Transverse colon (tissue), 4 donors: Measurements from ENCODE around the gene ABTB2. TPM values are rescaled to one million over a fixed set of nuclear protein-coding genes. Genes with fewer than 3 reads are reported as not detected.

ENCODE experiments used
- DNase-seq: peaks from one replicate; pipeline ENCODE4 v3.0.0-alpha.2; 2019
- H3K27ac ChIP-seq, 4 donors: fragments of 200-600 bp; sonication (generic); 2 replicates each; pipeline ENCODE4 v1.5.1; 2016 to 2018; ENCODE audit warnings: inconsistent platforms in 4 of 4
- H3K27me3 ChIP-seq: fragments of 200-600 bp; sonication (generic); 2 replicates; pipeline ENCODE4 v1.5.1; 2017; ENCODE audit warnings: inconsistent platforms
- H3K36me3 ChIP-seq, 4 donors: fragments of 200-600 bp; sonication (generic); 2 replicates each; pipeline ENCODE4 v1.5.1; 2017 to 2019; ENCODE audit warnings: inconsistent platforms in 4 of 4
- H3K4me1 ChIP-seq, 4 donors: fragments of 200-600 bp; sonication (generic); 2 replicates each; pipeline ENCODE4 v1.5.1; 2017 to 2020; ENCODE audit warnings: inconsistent platforms in 4 of 4
- H3K4me3 ChIP-seq, 4 donors: fragments of 200-600 bp; sonication (generic); 1 replicate in 1 of 4; 2 replicates in 3 of 4; pipeline versions ENCODE4 v1.5.1 to v1.6.1; 2017 to 2019; ENCODE audit warnings: inconsistent platforms in 4 of 4
- H3K9me3 ChIP-seq, 2 donors: fragments of 200-600 bp; sonication (generic); 2 replicates each; pipeline ENCODE4 v1.5.1; 2017 to 2019; ENCODE audit warnings: inconsistent platforms in 2 of 2
- CTCF ChIP-seq, 5 experiments: fragments of 200-600 bp in 3 of 5; fragments of 450-650 bp in 2 of 5; sonication (generic) in 3 of 5; IDR thresholded peaks; 1 replicate in 2 of 5; 2 replicates in 3 of 5; pipeline ENCODE4 v1.5.1; 2016 to 2017; ENCODE audit warnings: antibody characterized with exemption in 5 of 5, inconsistent platforms in 3 of 5, mild to moderate bottlenecking in 2 of 5, moderate library complexity in 1 of 5
- EP300 ChIP-seq: sonication (generic); formaldehyde crosslinking; IDR thresholded peaks from one replicate; pipeline ENCODE4 v1.6.1; 2017; ENCODE audit warnings: antibody characterized with exemption, low read depth
- POLR2A ChIP-seq: fragments of 450-650 bp; IDR thresholded peaks from one replicate; pipeline ENCODE4 v1.6.1; 2016; ENCODE audit warnings: antibody characterized with exemption, mild to moderate bottlenecking, moderate library complexity
- POLR2AphosphoS5 ChIP-seq, 3 donors: sonication (generic); formaldehyde crosslinking; IDR thresholded peaks; one replicate each; pipeline ENCODE4 v1.6.1; 2016; ENCODE audit warnings: antibody characterized with exemption in 3 of 3
- WGBS, 2 donors: methylation state at CpG; one replicate each; pipeline ENCODE4 v1.1.5; 2018; ENCODE audit warnings: low coverage in 1 of 2; 5-methylcytosine and 5-hydroxymethylcytosine counted together
- in situ Hi-C, 4 donors: fragments of 200-750 bp; cut with MboI; loops; one replicate each; pipeline versions ENCODE4 v1.15.0 to v1.15.1; 2017; ENCODE audit warnings: low sequenced_read_pairs in 3 of 4, low pct_ligation_motif_present in 1 of 4, low pct_unique_long_range_greater_than_20kb in 1 of 4
- intact Hi-C: fragments of 100-400 bp; cut with DNase I; formaldehyde crosslinking; loops from one replicate; pipeline ENCODE4 v1.15.1; 2023; ENCODE audit warnings: low total_unique reads
- total RNA-seq, 4 donors: library from RNA; depleted of rRNA; stranded (reverse); fragments of >200 nt; gene quantifications; one replicate each; pipeline ENCODE4 v1.1.0, GENCODE V29; 2016

The ABTB2 gene
- total RNA-seq, 4 donors from 2014 or later, result 0.60 to 41.9 (median 20.7) TPM

- TF ChIP-seq EP300 (no peak), POLR2A (no peak), POLR2AphosphoS5 (IDR thresholded peaks at IDR 0.05) (no peak), CTCF (IDR thresholded peaks at IDR 0.05) (no peak)
- H3K27me3 ChIP-seq, result peaks cover 13% of the 10 kb centered on the region
- 0% methylated on average over 23 of the region's 25 CpGs; no CpG with 5 or more reads in 1 of the 2 donors for WGBS, 2 donors
- peaks cover 13 to 26% (median 22%) of the 10 kb centered on the region in 4 donors for H3K4me1 ChIP-seq
- peak overlapping the region; percentile 37 to 62 (median 42) for H3K4me3 ChIP-seq
- in situ Hi-C loops, result loop anchor here in 2 of 4 donors (25.0 kb wide), 3 partner anchors 371 to 521 kb away; no protein-coding TSS in a partner anchor
- peak; percentile 67 for DNase-seq
- H3K27ac ChIP-seq, result peak overlapping the region; percentile 76 to 91 (median 84)
- no peaks in the 10 kb centered on the region for H3K36me3 ChIP-seq
- no peaks in the 10 kb centered on the region for H3K9me3 ChIP-seq
- intact Hi-C loops, result loop anchor here (2.0 kb wide), 1 partner anchor 183 kb away; no protein-coding TSS in a partner anchor
Observed at GRCh38 chr11:34358258-34358727, 483 bp upstream of the ABTB2 start.

GRCh38 chr11:34356913-34357700 is 703 bp downstream of the ABTB2 start:
- WGBS, 2 donors, result 1% methylated on average over 47 of the region's 83 CpGs; no CpG with 5 or more reads in 1 of the 2 donors
- Histone ChIP-seq H3K27me3 (peaks cover 17% of the 10 kb centered on the region), H3K9me3 (no peaks in the 10 kb centered on the region), H3K4me3 (peak overlapping the region; percentile 36 to 62 (median 47)), H3K27ac (peak overlapping the region; percentile 75 to 91 (median 82)), H3K4me1 (peaks cover 13 to 26% (median 22%) of the 10 kb centered on the region in 4 donors), H3K36me3 (no peaks in the 10 kb centered on the region)
- intact Hi-C loops (no loop called here), in situ Hi-C loops (loop anchor here in 2 of 4 donors (25.0 kb wide), 3 partner anchors 370 to 520 kb away; no protein-coding TSS in a partner anchor)
- no peak for TF ChIP-seq POLR2A
- TF ChIP-seq CTCF (IDR thresholded peaks at IDR 0.05), result peak in 2 of 5 experiments; percentile 8 to 9
- DNase-seq, result peak; percentile 48

GRCh38 chr11:34356576-34356912 is 1.3 kb downstream of the ABTB2 start:
- TF ChIP-seq POLR2AphosphoS5 (IDR thresholded peaks at IDR 0.05) (no peak), POLR2A (no peak), CTCF (IDR thresholded peaks at IDR 0.05) (no peak), EP300 (no peak)
- Histone ChIP-seq H3K36me3 (no peaks in the 10 kb centered on the region), H3K27ac (peak overlapping the region in 3 of 4 donors; percentile 75 to 91 (median 85)), H3K4me1 (peaks cover 13 to 26% (median 22%) of the 10 kb centered on the region in 4 donors), H3K27me3 (peaks cover 17% of the 10 kb centered on the region), H3K4me3 (peak overlapping the region; percentile 36 to 62 (median 47)), H3K9me3 (no peaks in the 10 kb centered on the region)
- in situ Hi-C loops, result loop anchor here in 2 of 4 donors (25.0 kb wide), 3 partner anchors 369 to 519 kb away; no protein-coding TSS in a partner anchor
- intact Hi-C loops, result no loop called here
- WGBS, 2 donors, result 14% methylated on average over 19 of the region's 19 CpGs; no CpG with 5 or more reads in 1 of the 2 donors
- DNase-seq, result no peak

GRCh38 chr11:34356130-34356529 is 1.7 kb downstream of the ABTB2 start:
- Histone ChIP-seq H3K27ac (no peak overlapping the region), H3K9me3 (no peaks in the 10 kb centered on the region), H3K27me3 (peaks cover 17% of the 10 kb centered on the region), H3K4me1 (peaks cover 13 to 26% (median 22%) of the 10 kb centered on the region in 4 donors), H3K36me3 (no peaks in the 10 kb centered on the region), H3K4me3 (peak overlapping the region in 3 of 4 donors; percentile 45 to 62 (median 49))
- WGBS, 2 donors, result 56% methylated on average over 7 of the region's 7 CpGs; no CpG with 5 or more reads in 1 of the 2 donors
- intact Hi-C loops, result no loop called here
- in situ Hi-C loops, result loop anchor here in 2 of 4 donors (25.0 kb wide), 3 partner anchors 369 to 519 kb away; no protein-coding TSS in a partner anchor
- TF ChIP-seq POLR2AphosphoS5 (IDR thresholded peaks at IDR 0.05) (no peak), EP300 (no peak), CTCF (IDR thresholded peaks at IDR 0.05) (no peak), POLR2A (no peak)
- no peak for DNase-seq
